ENCODE measurements around the gene CALB2. TPM values are rescaled to one million over a fixed set of nuclear protein-coding genes. Genes with fewer than 3 reads are reported as not detected.

The CALB2 gene
- total and polyA plus RNA-seq, 2 of the 8 experiments (the other 6 are each of a cell fraction or from before 2014, with no cell fraction given) = 1.9 to 2.6 TPM

GRCh38 chr16:71406316-71406715 lies 47.8 kb downstream of the CALB2 start:
- FAIRE-seq = no peak
- no peak for TF ChIP-seq NANOG (IDR thresholded peaks at IDR 0.05; ENCODE audit: insufficient read depth, low read depth, low read length, poor library complexity, severe bottlenecking)
- no peak for TF ChIP-seq KDM4A (IDR thresholded peaks at IDR 0.05; ENCODE audit: low read depth, low read length, severe bottlenecking)
- no peak for TF ChIP-seq CBX8 (IDR thresholded peaks at IDR 0.05; ENCODE audit: borderline replicate concordance, low read depth, low read length)
- TF ChIP-seq CTBP2 (IDR thresholded peaks at IDR 0.05; ENCODE audit: borderline replicate concordance, insufficient read depth, insufficient read length, low read length) = no peak
- no peak for TF ChIP-seq SIRT6 (IDR thresholded peaks at IDR 0.05; ENCODE audit: low read length)
- TF ChIP-seq CTCF (IDR thresholded peaks at IDR 0.05; ENCODE audit: control extremely low read depth in 1 of 3, insufficient read depth in 1 of 3, low read depth in 1 of 3, low read length in 3 of 3) = no peak
- no peak for TF ChIP-seq PHF8 (conservative IDR thresholded peaks at IDR 0.05; ENCODE audit: low read depth, low read length)
- no peak for TF ChIP-seq SIX5 (IDR thresholded peaks at IDR 0.05; ENCODE audit: low read depth, low read length)
- no peak for TF ChIP-seq ASH2L (IDR thresholded peaks at IDR 0.05; ENCODE audit: low read length)
- TF ChIP-seq CBX5 (IDR thresholded peaks at IDR 0.05; ENCODE audit: low read depth, low read length) = no peak
- TF ChIP-seq NRF1 (IDR thresholded peaks at IDR 0.05; ENCODE audit: low read depth, low read length) = no peak
- TF ChIP-seq POU5F1 (IDR thresholded peaks at IDR 0.05; ENCODE audit: low read depth, low read length) = no peak

More at GRCh38 chr16:71406316-71406715, 47.8 kb downstream of the CALB2 start:
- H2AK5ac ChIP-seq (ENCODE audit: low read depth, low read length) = no peak overlapping the region
- CTCF ChIA-PET (ENCODE audit: partially characterized antibody) = interaction anchor here (0.6 to 2.1 kb wide), 4 partner anchors 15 to 205 kb away, joined by 3 to 6 read pairs (median 4); partner anchors contain the start of gene CALB2
- no peaks in the 10 kb centered on the region for H3K9me3 ChIP-seq (ENCODE audit: insufficient read depth in 2 of 2, low read depth in 1 of 2, low read length in 1 of 2)
- WGBS, 2 experiments (ENCODE audit: extremely low coverage in 1 of 2, insufficient coverage in 1 of 2, insufficient read length in 1 of 2, insufficient replicate concordance in 2 of 2, low coverage in 1 of 2, low lambda C conversion rate in 2 of 2, missing lambda C conversion rate in 1 of 2) = 87% methylated on average over 5 of the region's 5 CpGs; no CpG with 5 or more reads in 1 of the 2 experiments
- no peak overlapping the region for H3K27ac ChIP-seq (ENCODE audit: low read depth, low read length)
- H2AFZ ChIP-seq (ENCODE audit: low read length) = no peak overlapping the region
- POLR2A ChIA-PET (ENCODE audit: partially characterized antibody) = no interaction called here
- no peak overlapping the region for H4K91ac ChIP-seq (replicated peaks; ENCODE audit: insufficient read length, low read length)
- H3K36me3 ChIP-seq (ENCODE audit: control insufficient read depth in 2 of 4, insufficient read depth in 4 of 4, low read length in 3 of 4) = no peaks in the 10 kb centered on the region
- H3K27me3 ChIP-seq (replicated peaks in 1 of 4; ENCODE audit: control insufficient read depth in 3 of 4, extremely low read depth in 1 of 4, insufficient read depth in 3 of 4, low read length in 3 of 4) = no peaks in the 10 kb centered on the region
- no peaks in the 10 kb centered on the region for H4K20me1 ChIP-seq (replicated peaks in 1 of 2; ENCODE audit: control insufficient read depth in 1 of 2, insufficient read depth in 2 of 2, low read length in 2 of 2)
- H4K8ac ChIP-seq (ENCODE audit: extremely low read depth, insufficient read depth, low read length) = 0 out of 2 replicates have a peak overlapping the region, but pooled peaks have one; percentile 6
- H3K79me2 ChIP-seq (ENCODE audit: control insufficient read depth in 1 of 2, insufficient read depth in 2 of 2, low read length in 2 of 2) = no peaks in the 10 kb centered on the region
- no peak for DNase-seq (ENCODE audit: low read depth in 1 of 2, low spot score in 2 of 2)
- no peak overlapping the region for H3K56ac ChIP-seq (replicated peaks; ENCODE audit: insufficient read length, low read depth, low read length)
- H2BK120ac ChIP-seq (replicated peaks; ENCODE audit: low read depth, low read length) = no peak overlapping the region
- H2BK12ac ChIP-seq (ENCODE audit: low read depth, low read length) = no peak overlapping the region
- peaks cover 0 to 9% (median 6%) of the 10 kb centered on the region in 4 experiments; a peak in 6 of 7 replicates for H3K4me1 ChIP-seq (replicated peaks in 1 of 4; ENCODE audit: control insufficient read depth in 3 of 4, insufficient read depth in 4 of 4, low read length in 3 of 4)
- H4K5ac ChIP-seq (ENCODE audit: insufficient read length, low read depth, low read length) = no peak overlapping the region
- H3K79me1 ChIP-seq (ENCODE audit: low read depth, low read length) = no peaks in the 10 kb centered on the region
- no peak overlapping the region for H3K9ac ChIP-seq (replicated peaks in 1 of 4; ENCODE audit: extremely low read depth in 1 of 4, low read depth in 3 of 4, low read length in 3 of 4)
- no peak overlapping the region for H2BK5ac ChIP-seq (ENCODE audit: low read depth, low read length)
- H3K4me2 ChIP-seq (ENCODE audit: insufficient read depth in 1 of 2, low read depth in 2 of 2, low read length in 2 of 2) = no peak overlapping the region
- no peak overlapping the region for H3K18ac ChIP-seq (ENCODE audit: extremely low read depth, low read length)
- H2BK15ac ChIP-seq (ENCODE audit: low read length) = no peak overlapping the region
- no peaks in the 10 kb centered on the region for H3K23me2 ChIP-seq (ENCODE audit: low read depth, low read length)
- H2BK20ac ChIP-seq (ENCODE audit: low read length) = no peak overlapping the region
- H3K4me3 ChIP-seq (ENCODE audit: extremely low read depth in 1 of 4, insufficient read depth in 2 of 4, low read depth in 3 of 4, low read length in 4 of 4) = no peak overlapping the region
- no peak overlapping the region for H3K14ac ChIP-seq (ENCODE audit: insufficient read length)
- no peak overlapping the region for H3K4ac ChIP-seq (replicated peaks; ENCODE audit: insufficient read length, low read depth, low read length)
- no peak overlapping the region for H3K23ac ChIP-seq (ENCODE audit: insufficient read length)

All from H1 (cell line).